C4-2B (cell line): ENCODE measurements around the gene CREB3L1.

Experiments used
- CTCF ChIP-seq: fragments of 450-650 bp; conservative IDR thresholded peaks from 2 replicates; pipeline ENCODE4 v1.5.1; 2017; ENCODE audit warnings: mild to moderate bottlenecking
- ZFX ChIP-seq: fragments of 450-650 bp; IDR thresholded peaks from 2 replicates; pipeline ENCODE4 v1.6.1; 2017

GRCh38 chr11:46299451-46299961 is 22.0 kb downstream of the CREB3L1 start:
- no peak for TF ChIP-seq CTCF
- no peak for TF ChIP-seq ZFX
